HCT116 (cell line): ENCODE results near the gene RBM20. TPM values are rescaled to one million over a fixed set of nuclear protein-coding genes. Genes with fewer than 3 reads are reported as not detected.
"Not testable (repeated sequence)": the region's sequence is repeated elsewhere in the genome, so short reads cannot be mapped to it uniquely, and the experiment has no call there.

Experiments
- ATAC-seq: fragments of 200-7000 bp; cut with Tn5 transposase; 2 replicates; pipeline ENCODE4 v1.9.1; 2020; ENCODE audit warnings: mild to moderate bottlenecking, moderate library complexity
- BruUV-seq: library from RNA; stranded (reverse); fragments of 400-500 nt; replicated peaks from 2 replicates; lab custom pipeline; 2021; lab: Mats Ljungman, UMichigan
- CTCF ChIA-PET: fragments of 300-600 bp; sonication (Branson Sonifier 250); formaldehyde crosslinking; loops from one replicate; lab custom pipeline; 2021; ENCODE audit warnings: antibody characterized with exemption; lab: Charles Lee
- POLR2A ChIA-PET: fragments of 300-600, 350-600 bp; sonication (Branson Sonifier 250); formaldehyde crosslinking; loops from one replicate; lab custom pipeline; 2021; ENCODE audit warnings: antibody characterized with exemption; lab: Charles Lee
- RAD21 ChIA-PET, 2 experiments: fragments of 300-600 bp; sonication (Branson Sonifier 250); formaldehyde crosslinking; loops; one replicate each; lab custom pipeline; 2023; ENCODE audit warnings: low total read pairs in 2 of 2; ENCODE audit not compliant: uncharacterized antibody in 2 of 2, unreplicated experiment in 2 of 2, low non-redundant PET in 1 of 2; lab: Charles Lee
- DNase-seq: peaks from one replicate; pipeline ENCODE4 v3.0.0-alpha.2; 2010; ENCODE audit warnings: low read depth, low spot score
- H2AFZ ChIP-seq: fragments of 200-600 bp; shearing (Covaris generic), sonication (generic); 2 replicates; pipeline ENCODE4 v1.6.1; 2017; ENCODE audit warnings: low read depth, mixed run types, mixed read lengths, antibody characterized with exemption, low read length; ENCODE audit not compliant: poor library complexity, severe bottlenecking
- H3K27ac ChIP-seq: 2 replicates; pipeline ENCODE4 v1.5.1; 2012; ENCODE audit warnings: low read depth, low read length
- H3K27me3 ChIP-seq: fragments of 200-600 bp; sonication (generic); 2 replicates; pipeline ENCODE4 v1.6.1; 2016; ENCODE audit warnings: mixed run types, low read length, mixed read lengths; ENCODE audit not compliant: insufficient read depth
- H3K36me3 ChIP-seq, 2 experiments: fragments of 200-500 bp in 1 of 2; fragments of 200-600 bp in 1 of 2; sonication (Bioruptor generic) in 1 of 2; sonication (generic) in 1 of 2; 2 replicates each; pipeline versions ENCODE4 v1.5.1 to v1.6.1; 2014 to 2016; ENCODE audit warnings: low read length in 2 of 2, inconsistent platforms in 1 of 2, mixed read lengths in 1 of 2, mixed run types in 1 of 2; ENCODE audit not compliant: insufficient read depth in 2 of 2, control insufficient read depth in 1 of 2
- H3K4me1 ChIP-seq, 2 experiments: fragments of 200-600 bp in 1 of 2; sonication (generic) in 1 of 2; 2 replicates each; pipeline versions ENCODE4 v1.5.1 to v1.6.1; 2012 to 2017; ENCODE audit warnings: low read length in 2 of 2, inconsistent platforms in 1 of 2, mild to moderate bottlenecking in 1 of 2, mixed read lengths in 1 of 2, mixed run types in 1 of 2, moderate library complexity in 1 of 2; ENCODE audit not compliant: insufficient read depth in 2 of 2, control insufficient read depth in 1 of 2
- H3K4me2 ChIP-seq: fragments of 200-600 bp; sonication (generic); 2 replicates; pipeline ENCODE4 v1.6.1; 2017; ENCODE audit warnings: mixed run types, low read length, mixed read lengths
- H3K4me3 ChIP-seq, 2 experiments: fragments of 200-600 bp in 1 of 2; sonication (generic) in 1 of 2; replicated peaks in 1 of 2; 2 replicates each; pipeline ENCODE4 v1.5.1; 2011 to 2016; ENCODE audit warnings: low read length in 2 of 2, control low read depth in 1 of 2, low read depth in 1 of 2, mild to moderate bottlenecking in 1 of 2, mixed read lengths in 1 of 2, mixed run types in 1 of 2
- H3K79me2 ChIP-seq: fragments of 200-600 bp; sonication (generic); 2 replicates; pipeline ENCODE4 v1.6.1; 2017; ENCODE audit warnings: mild to moderate bottlenecking, mixed run types, low read length, moderate library complexity, mixed read lengths; ENCODE audit not compliant: insufficient read depth
- H3K9ac ChIP-seq: fragments of 200-600 bp; sonication (generic); 2 replicates; pipeline ENCODE4 v1.6.1; 2016; ENCODE audit warnings: low read length, mixed read lengths
- H3K9me2 ChIP-seq: fragments of 200-600 bp; sonication (generic), shearing (Covaris generic); 2 replicates; pipeline ENCODE4 v1.6.1; 2017; ENCODE audit warnings: mixed run types, mild to moderate bottlenecking, moderate library complexity; ENCODE audit not compliant: insufficient read depth
- H3K9me3 ChIP-seq, 2 experiments: fragments of 200-500 bp in 1 of 2; fragments of 200-600 bp in 1 of 2; sonication (Bioruptor generic) in 1 of 2; sonication (generic) in 1 of 2; 2 replicates each; pipeline ENCODE4 v1.6.1; 2014 to 2017; ENCODE audit warnings: low read length in 2 of 2, mixed read lengths in 2 of 2, inconsistent platforms in 1 of 2, low read depth in 1 of 2, mild to moderate bottlenecking in 1 of 2, mixed run types in 1 of 2, moderate library complexity in 1 of 2; ENCODE audit not compliant: control insufficient read depth in 1 of 2, insufficient read depth in 1 of 2
- H4K20me1 ChIP-seq: fragments of 200-600 bp; sonication (generic), shearing (Covaris generic); 2 replicates; pipeline ENCODE4 v1.6.1; 2017; ENCODE audit warnings: mixed run types, mild to moderate bottlenecking, moderate library complexity; ENCODE audit not compliant: insufficient read depth
- CBX3 ChIP-seq: IDR thresholded peaks from 2 replicates; pipeline ENCODE4 v1.6.1; 2012; ENCODE audit warnings: low read depth
- CEBPB ChIP-seq: IDR thresholded peaks from 2 replicates; pipeline ENCODE4 v1.6.1; 2012; ENCODE audit warnings: low read depth
- EGR1 ChIP-seq: IDR thresholded peaks from 2 replicates; pipeline ENCODE4 v1.6.1; 2012; ENCODE audit warnings: low read depth
- ELF1 ChIP-seq: IDR thresholded peaks from 2 replicates; pipeline ENCODE4 v1.6.1; 2012; ENCODE audit warnings: low read depth, borderline replicate concordance
- EZH2 ChIP-seq: fragments of 200-600 bp; sonication (generic); IDR thresholded peaks from 2 replicates; pipeline ENCODE4 v1.6.1; 2017; ENCODE audit warnings: antibody characterized with exemption, mixed run types
- JUND ChIP-seq: IDR thresholded peaks from 2 replicates; pipeline ENCODE4 v1.6.1; 2012
- RAD21 ChIP-seq: IDR thresholded peaks from 2 replicates; pipeline ENCODE4 v1.6.1; 2012; ENCODE audit warnings: low read depth, mild to moderate bottlenecking
- SIN3A ChIP-seq: IDR thresholded peaks from 2 replicates; pipeline ENCODE4 v1.6.1; 2012; ENCODE audit warnings: low read depth
- YY1 ChIP-seq: IDR thresholded peaks from 2 replicates; pipeline ENCODE4 v1.6.1; 2011; ENCODE audit warnings: low read length, low read depth, moderate library complexity, mild to moderate bottlenecking; ENCODE audit not compliant: insufficient replicate concordance; ENCODE audit errors: extremely low read depth
- ZNF274 ChIP-seq: fragments of 200-500 bp; sonication (Bioruptor generic); IDR thresholded peaks from 2 replicates; pipeline ENCODE4 v1.6.1; 2014; ENCODE audit warnings: mild to moderate bottlenecking, low read depth, low read length, inconsistent platforms
- intact Hi-C: fragments of 100-400 bp; cut with micrococcal nuclease; formaldehyde crosslinking; loops from 2 replicates; pipeline ENCODE4 v1.10.0; 2022
- total RNA-seq: library from RNA; stranded (reverse); gene quantifications from one replicate; pipeline ENCODE4 v1.2.1, GENCODE V29; 2021; ENCODE audit not compliant: unreplicated experiment
- TF ChIP-seq, protein P1 (sequence below): IDR thresholded peaks from 2 replicates; pipeline ENCODE4 v1.6.1; 2011; ENCODE audit warnings: mild to moderate bottlenecking, low read length, moderate library complexity; ENCODE audit not compliant: insufficient replicate concordance; ENCODE audit errors: extremely low read depth
- TF ChIP-seq, protein P2 (sequence below): IDR thresholded peaks from 2 replicates; pipeline ENCODE4 v1.6.1; 2012

The RBM20 gene
- total RNA-seq, 1 experiment from 2014 or later = 2.0 TPM

DNA sequence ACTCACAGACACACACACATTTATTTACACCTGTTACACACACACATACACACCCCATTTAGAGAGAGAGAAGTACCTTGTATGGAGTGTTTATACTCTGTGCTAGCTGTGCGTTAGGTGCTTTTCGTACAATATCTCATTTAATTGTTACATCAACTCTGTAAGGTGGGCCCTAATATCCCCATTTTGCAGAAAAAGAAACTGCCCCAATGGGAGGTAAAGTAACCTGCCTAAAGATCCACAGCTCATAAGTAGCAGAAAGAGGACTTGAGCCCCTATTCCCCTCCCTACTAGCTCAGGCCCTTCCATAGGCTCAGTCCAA is 23.8 kb upstream of the RBM20 start:
- H3K9ac ChIP-seq = no peak overlapping the region
- H3K4me1 ChIP-seq = no peaks in the 10 kb centered on the region
- no peak for TF ChIP-seq SIN3A
- TF ChIP-seq RAD21 = no peak
- no peak for TF ChIP-seq CBX3
- TF ChIP-seq, protein P1, sequence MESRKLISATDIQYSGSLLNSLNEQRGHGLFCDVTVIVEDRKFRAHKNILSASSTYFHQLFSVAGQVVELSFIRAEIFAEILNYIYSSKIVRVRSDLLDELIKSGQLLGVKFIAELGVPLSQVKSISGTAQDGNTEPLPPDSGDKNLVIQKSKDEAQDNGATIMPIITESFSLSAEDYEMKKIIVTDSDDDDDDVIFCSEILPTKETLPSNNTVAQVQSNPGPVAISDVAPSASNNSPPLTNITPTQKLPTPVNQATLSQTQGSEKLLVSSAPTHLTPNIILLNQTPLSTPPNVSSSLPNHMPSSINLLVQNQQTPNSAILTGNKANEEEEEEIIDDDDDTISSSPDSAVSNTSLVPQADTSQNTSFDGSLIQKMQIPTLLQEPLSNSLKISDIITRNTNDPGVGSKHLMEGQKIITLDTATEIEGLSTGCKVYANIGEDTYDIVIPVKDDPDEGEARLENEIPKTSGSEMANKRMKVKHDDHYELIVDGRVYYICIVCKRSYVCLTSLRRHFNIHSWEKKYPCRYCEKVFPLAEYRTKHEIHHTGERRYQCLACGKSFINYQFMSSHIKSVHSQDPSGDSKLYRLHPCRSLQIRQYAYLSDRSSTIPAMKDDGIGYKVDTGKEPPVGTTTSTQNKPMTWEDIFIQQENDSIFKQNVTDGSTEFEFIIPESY = no peak
- no peak for TF ChIP-seq CEBPB
- no peak for TF ChIP-seq ZNF274
- no peak for TF ChIP-seq YY1
- TF ChIP-seq, protein P2, sequence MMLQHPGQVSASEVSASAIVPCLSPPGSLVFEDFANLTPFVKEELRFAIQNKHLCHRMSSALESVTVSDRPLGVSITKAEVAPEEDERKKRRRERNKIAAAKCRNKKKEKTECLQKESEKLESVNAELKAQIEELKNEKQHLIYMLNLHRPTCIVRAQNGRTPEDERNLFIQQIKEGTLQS = no peak
- no peak for TF ChIP-seq EGR1
- no peak for TF ChIP-seq EZH2
- TF ChIP-seq JUND = no peak
- no peak for TF ChIP-seq ELF1
- DNase-seq (no peak), ATAC-seq (no peak)
- intact Hi-C loops = no loop called here
- no peaks in the 10 kb centered on the region for H4K20me1 ChIP-seq
- H3K27ac ChIP-seq = no peak overlapping the region
- no peaks in the 10 kb centered on the region for H3K79me2 ChIP-seq
- POLR2A ChIA-PET = no interaction called here
- no peaks in the 10 kb centered on the region for H3K27me3 ChIP-seq
- CTCF ChIA-PET = interaction anchor here (0.8 kb wide), 1 partner anchor 11 kb away, joined by 3 read pairs; no protein-coding TSS in a partner anchor
- RAD21 ChIA-PET = no interaction called here
- H3K4me3 ChIP-seq = no peak overlapping the region
- H3K36me3 ChIP-seq = no peaks in the 10 kb centered on the region
- no peaks in the 10 kb centered on the region for H3K9me2 ChIP-seq
- BruUV-seq = no TSS peak
- no peak overlapping the region for H3K4me2 ChIP-seq
- H3K9me3 ChIP-seq = no peaks in the 10 kb centered on the region
- H2AFZ ChIP-seq = peak overlapping the region; percentile 33

DNA sequence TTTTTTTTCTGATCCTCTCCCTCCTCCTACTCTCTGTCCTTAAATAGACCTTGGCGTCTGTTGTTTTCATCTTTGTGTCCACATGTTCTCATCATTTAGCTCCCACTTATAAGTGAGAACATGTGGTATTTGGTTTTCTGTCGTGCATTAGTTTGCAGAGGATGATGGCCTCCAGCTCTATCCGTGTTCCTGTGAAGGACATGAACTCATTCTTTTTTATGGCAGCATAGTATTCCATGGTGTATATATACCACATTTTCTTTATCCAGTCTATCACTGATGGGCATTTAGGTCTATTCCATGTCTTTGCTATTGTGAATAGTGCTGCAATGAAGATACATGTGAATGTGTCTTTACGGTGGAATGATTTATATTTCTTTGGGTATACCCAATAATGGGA is 20.8 kb upstream of the RBM20 start:
- H3K4me1 ChIP-seq, H3K27ac ChIP-seq, H3K27me3 ChIP-seq, H3K9ac ChIP-seq, H2AFZ ChIP-seq, H4K20me1 ChIP-seq, H3K4me2 ChIP-seq, H3K4me3 ChIP-seq, H3K9me2 ChIP-seq, ATAC-seq, H3K36me3 ChIP-seq, H3K79me2 ChIP-seq, RAD21 ChIA-PET, H3K9me3 ChIP-seq, POLR2A ChIA-PET, intact Hi-C loops, BruUV-seq, DNase-seq: not testable (repeated sequence)
- CTCF ChIA-PET = interaction anchor here (1.0 to 1.1 kb wide), 2 partner anchors 8 to 24 kb away, joined by 3 to 4 read pairs; no protein-coding TSS in a partner anchor
